AG09319 (cell line): ENCODE measurements around the gene WFDC2.

Experiments
- DNase-seq: peaks from one replicate; pipeline ENCODE4 v3.0.0-alpha.2; 2010; ENCODE audit warnings: low read depth; ENCODE audit errors: extremely low read depth
- CTCF ChIP-seq: IDR thresholded peaks from 2 replicates; pipeline ENCODE4 v1.5.1; 2011; ENCODE audit warnings: low read depth, mild to moderate bottlenecking, inconsistent platforms, low read length, moderate library complexity

WFDC2 gene

GRCh38 chr20:45485388-45485787 lies 15.8 kb downstream of the WFDC2 start:
- DNase-seq = no peak
- no peak for TF ChIP-seq CTCF

GRCh38 chr20:45487231-45487635 lies 17.7 kb downstream of the WFDC2 start:
- TF ChIP-seq CTCF = no peak; the same call in 1 of the 2 replicates
- no peak for DNase-seq

GRCh38 chr20:45489083-45489531 lies 19.6 kb downstream of the WFDC2 start:
- TF ChIP-seq CTCF = no peak
- DNase-seq = no peak

GRCh38 chr20:45495501-45495941 lies 26.0 kb downstream of the WFDC2 start:
- DNase-seq = no peak
- no peak for TF ChIP-seq CTCF

GRCh38 chr20:45496166-45496565 lies 26.6 kb downstream of the WFDC2 start:
- TF ChIP-seq CTCF = no peak

GRCh38 chr20:45497971-45498494 lies 28.5 kb downstream of the WFDC2 start:
- no peak for TF ChIP-seq CTCF
- no peak for DNase-seq

More at GRCh38 chr20:45496166-45496565, 26.6 kb downstream of the WFDC2 start:
- DNase-seq = no peak

- no peak for DNase-seq
- no peak for TF ChIP-seq CTCF
Measured at GRCh38 chr20:45500022-45500421, 30.5 kb downstream of the WFDC2 start.
